A549 treated with dexamethasone at 1 μM for 4 hours (cell line): ENCODE data around the gene NDUFB8. TPM values are rescaled to one million over a fixed set of nuclear protein-coding genes. Genes with fewer than 3 reads are reported as not detected.

Source experiments
- total RNA-seq: library from RNA; stranded (reverse); fragments of 200-300 nt; extraction: Qiagen RNA extraction; gene quantifications from 5 replicates; pipeline ENCODE4 v1.2.3, GENCODE V29; 2022

NDUFB8 gene
- 279 to 297 TPM (median 292 TPM) in 5 replicates for total RNA-seq

DNA sequence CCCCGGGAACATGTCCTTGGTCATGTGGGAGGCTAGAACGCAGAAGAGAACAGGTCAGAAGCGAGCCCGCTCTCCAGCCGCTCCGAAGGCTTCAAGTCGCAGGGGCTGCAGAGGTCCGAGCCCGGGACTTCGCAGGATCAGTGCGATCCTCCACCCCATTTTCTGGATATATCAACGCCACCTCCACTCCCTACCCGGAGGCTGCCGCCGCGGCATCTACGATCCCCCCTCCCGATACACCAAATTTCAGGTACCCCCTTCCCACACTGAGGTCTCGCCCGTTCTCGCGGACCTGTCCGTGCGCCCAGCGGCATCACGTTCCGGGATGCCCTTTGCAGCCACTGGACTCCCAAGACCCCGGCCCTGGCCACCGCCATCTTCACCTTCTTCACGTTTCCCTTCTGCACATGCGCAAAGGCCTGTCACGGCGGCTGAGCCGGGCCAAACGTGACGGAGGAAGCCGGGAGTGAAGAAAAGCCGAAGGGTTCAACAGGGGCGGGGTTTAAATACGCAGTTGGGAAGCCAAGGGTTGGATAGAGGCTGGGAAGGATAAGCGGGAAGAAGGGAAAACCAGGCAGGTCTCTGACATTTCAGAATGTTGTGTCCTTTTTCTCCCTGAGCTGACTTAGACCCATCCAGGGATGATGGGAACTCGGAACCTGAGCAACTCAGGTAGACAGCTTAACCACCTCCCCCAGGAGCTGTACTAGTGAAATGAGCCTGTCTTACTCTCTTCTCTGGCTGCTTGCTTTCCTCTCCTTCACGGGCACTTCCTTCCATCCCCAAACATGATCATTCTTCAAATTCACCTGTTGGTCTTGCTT lies at the start of gene NDUFB8:
Gene NDUFB8 (minus strand): TSS at position 397 of the 824 bp plus-strand sequence. CDS start 20 bp downstream, at position 377.

DNA sequence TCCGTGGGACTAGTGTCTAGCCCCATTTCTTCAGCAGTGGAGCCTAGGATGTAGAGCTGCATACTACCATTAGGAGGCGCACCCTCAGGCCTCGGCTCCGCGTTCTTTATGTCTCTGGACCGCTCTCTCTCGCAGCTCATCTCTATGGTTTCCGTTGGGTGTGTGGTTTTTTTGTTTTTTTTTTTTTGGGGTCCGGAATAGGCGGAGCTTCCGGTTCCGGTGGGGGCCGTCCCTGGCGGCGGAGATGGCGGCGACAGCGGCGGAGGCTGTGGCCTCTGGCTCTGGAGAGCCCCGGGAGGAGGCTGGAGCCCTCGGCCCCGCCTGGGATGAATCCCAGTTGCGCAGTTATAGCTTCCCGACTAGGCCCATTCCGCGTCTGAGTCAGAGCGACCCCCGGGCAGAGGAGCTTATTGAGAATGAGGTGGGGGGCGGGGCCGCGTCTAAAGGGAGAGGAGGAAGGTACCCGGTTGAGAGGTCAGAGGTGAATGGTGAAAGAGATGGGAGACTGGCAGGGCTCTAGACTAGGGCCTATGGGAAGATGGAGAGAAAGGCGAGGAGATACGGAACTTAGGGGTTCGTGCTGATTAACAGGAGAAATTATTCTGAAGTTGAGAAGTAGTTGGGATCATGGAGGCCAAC lies 6.2 kb upstream of the NDUFB8 start, which contains the start of gene HIF1AN:
Gene HIF1AN (plus strand): TSS at position 229 of the 639 bp plus-strand sequence. CDS start 16 bp downstream, at position 245.

DNA sequence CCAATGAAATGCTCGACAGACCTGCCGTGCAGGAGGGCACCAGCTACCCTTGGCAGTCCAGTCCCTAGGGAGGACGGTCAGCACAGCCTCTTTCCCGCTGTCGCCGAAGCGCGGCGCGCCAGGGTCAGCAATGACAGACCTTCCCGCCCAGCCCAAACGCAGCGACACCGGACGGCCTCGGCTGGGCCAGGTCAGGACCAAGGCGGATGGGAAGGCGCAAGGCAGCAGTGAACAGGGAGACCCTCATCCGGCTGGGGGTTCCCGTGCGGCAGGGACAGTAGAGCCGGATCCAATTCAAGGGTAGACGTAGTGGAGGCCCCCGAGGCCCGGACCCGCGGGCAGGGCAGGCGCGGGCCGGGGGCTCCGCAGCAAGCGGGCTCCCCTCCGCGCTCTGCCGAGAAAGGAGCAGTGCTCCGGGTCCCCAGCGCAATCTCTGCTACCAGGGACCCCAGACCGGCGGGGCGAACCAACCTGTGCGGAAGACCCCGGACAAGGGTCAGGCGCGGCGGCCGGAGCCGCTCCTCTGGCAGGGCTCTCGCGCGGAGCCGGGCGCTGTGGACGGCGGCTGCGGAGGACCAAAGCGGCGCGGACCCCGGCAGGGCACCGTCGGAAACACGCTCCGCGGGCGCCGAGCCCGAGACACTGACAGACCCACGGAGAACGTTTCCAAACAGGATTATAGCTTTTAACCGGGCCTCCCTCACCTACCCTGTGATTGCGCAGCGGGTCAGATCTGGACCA lies 10.2 kb downstream of the NDUFB8 start, which contains the start of gene SEC31B:
Gene SEC31B (minus strand): TSS at position 551 of the 741 bp plus-strand sequence. CDS start 2,909 bp downstream, outside the sequence.

Other genes starting within 250 kb of the NDUFB8 start
- 89.2 to 110 TPM (median 93.5 TPM) in 5 replicates for gene BLOC1S2, start 243.2 kb downstream of the NDUFB8 start, total RNA-seq
- gene PKD2L1, start 199.6 kb downstream of the NDUFB8 start, total RNA-seq: 0.11 to 0.38 TPM (median 0.19 TPM) in 5 replicates
- gene SCD, start 182.6 kb downstream of the NDUFB8 start, total RNA-seq: 148 to 219 TPM (median 171 TPM) in 5 replicates
- gene WNT8B, start 66.9 kb downstream of the NDUFB8 start, total RNA-seq: 0.05 TPM in 1 of 5 replicates, not detected in the others
- gene SEC31B, start 10.0 kb downstream of the NDUFB8 start, total RNA-seq: 0.79 to 2.1 TPM (median 1.7 TPM) in 5 replicates
- gene HIF1AN, start 6.1 kb upstream of the NDUFB8 start, total RNA-seq: 9.8 to 26.0 TPM (median 21.0 TPM) in 5 replicates
- gene PAX2, start 215.7 kb upstream of the NDUFB8 start, total RNA-seq: 0.15 to 0.30 TPM (median 0.19 TPM) in 5 replicates